Liver (tissue), 9 donors: ENCODE measurements around the gene ALG8. TPM values are rescaled to one million over a fixed set of nuclear protein-coding genes. Genes with fewer than 3 reads are reported as not detected.

Source experiments
- DNase-seq: peaks from one replicate; pipeline ENCODE4 v3.0.0-alpha.2; 2017; ENCODE audit warnings: low spot score
- H3K27ac ChIP-seq, 2 donors: one replicate each; pipeline ENCODE4 v1.7.0; 2013; ENCODE audit warnings: inconsistent platforms in 2 of 2, low read length in 2 of 2, control low read depth in 1 of 2, low read depth in 1 of 2, mild to moderate bottlenecking in 1 of 2
- H3K27me3 ChIP-seq, 4 donors: one replicate each; pipeline versions ENCODE4 v1.6.1 to v1.7.0; 2013; ENCODE audit warnings: low read length in 3 of 4, inconsistent platforms in 1 of 4, mild to moderate bottlenecking in 1 of 4, moderate library complexity in 1 of 4; ENCODE audit not compliant: control insufficient read depth in 4 of 4, insufficient read depth in 4 of 4
- H3K36me3 ChIP-seq, 4 donors: one replicate each; pipeline versions ENCODE4 v1.6.1 to v1.7.0; 2013; ENCODE audit warnings: low read length in 3 of 4, mild to moderate bottlenecking in 3 of 4, low read depth in 1 of 4, moderate library complexity in 1 of 4; ENCODE audit not compliant: control insufficient read depth in 4 of 4, insufficient read depth in 3 of 4
- H3K4me1 ChIP-seq, 4 donors: one replicate each; pipeline versions ENCODE4 v1.6.1 to v1.7.0; 2013; ENCODE audit warnings: low read length in 3 of 4, mild to moderate bottlenecking in 3 of 4, moderate library complexity in 1 of 4; ENCODE audit not compliant: control insufficient read depth in 4 of 4, insufficient read depth in 4 of 4
- H3K4me3 ChIP-seq, 3 donors: one replicate each; pipeline versions ENCODE4 v1.6.1 to v1.7.0; 2013; ENCODE audit warnings: low read length in 3 of 3, control low read depth in 1 of 3, low read depth in 1 of 3, mild to moderate bottlenecking in 1 of 3
- H3K9ac ChIP-seq, 2 donors: one replicate each; pipeline ENCODE4 v1.7.0; 2013; ENCODE audit warnings: low read length in 2 of 2, mild to moderate bottlenecking in 2 of 2, moderate library complexity in 2 of 2, control low read depth in 1 of 2, low read depth in 1 of 2
- H3K9me3 ChIP-seq, 4 donors: one replicate each; pipeline versions ENCODE4 v1.6.1 to v1.7.0; 2013; ENCODE audit warnings: low read length in 3 of 4; ENCODE audit not compliant: control insufficient read depth in 4 of 4
- EGR1 ChIP-seq, 2 donors: IDR thresholded peaks; 2 replicates each; pipeline ENCODE4 v1.6.1; 2016 to 2018; ENCODE audit warnings: antibody characterized with exemption in 2 of 2, low read depth in 2 of 2
- FOXA1 ChIP-seq: IDR thresholded peaks from 2 replicates; pipeline ENCODE4 v1.6.1; 2016; ENCODE audit warnings: antibody characterized with exemption
- FOXA2 ChIP-seq: IDR thresholded peaks from 2 replicates; pipeline ENCODE4 v1.6.1; 2016; ENCODE audit warnings: antibody characterized with exemption
- GABPA ChIP-seq, 2 donors: IDR thresholded peaks in 1 of 2; conservative IDR thresholded peaks in 1 of 2; 2 replicates each; pipeline ENCODE4 v1.6.1; 2016; ENCODE audit warnings: antibody characterized with exemption in 2 of 2, mild to moderate bottlenecking in 1 of 2, moderate library complexity in 1 of 2
- HNF4A ChIP-seq, 2 donors: conservative IDR thresholded peaks; 2 replicates each; pipeline ENCODE4 v1.6.1; 2016; ENCODE audit warnings: antibody characterized with exemption in 2 of 2, mild to moderate bottlenecking in 2 of 2
- HNF4G ChIP-seq: IDR thresholded peaks from 2 replicates; pipeline ENCODE4 v1.6.1; 2016; ENCODE audit warnings: antibody characterized with exemption
- JUND ChIP-seq, 2 donors: IDR thresholded peaks; 2 replicates each; pipeline ENCODE4 v1.6.1; 2016; ENCODE audit warnings: antibody characterized with exemption in 2 of 2
- MAX ChIP-seq: IDR thresholded peaks from 2 replicates; pipeline ENCODE4 v1.6.1; 2016; ENCODE audit warnings: antibody characterized with exemption
- NR2F2 ChIP-seq: IDR thresholded peaks from 2 replicates; pipeline ENCODE4 v1.6.1; 2016; ENCODE audit warnings: antibody characterized with exemption
- RAD21 ChIP-seq, 2 donors: IDR thresholded peaks; 2 replicates each; pipeline ENCODE4 v1.6.1; 2016; ENCODE audit warnings: antibody characterized with exemption in 2 of 2, mild to moderate bottlenecking in 2 of 2
- RXRA ChIP-seq, 2 donors: IDR thresholded peaks; 2 replicates each; pipeline ENCODE4 v1.6.1; 2017 to 2018; ENCODE audit warnings: antibody characterized with exemption in 2 of 2, mild to moderate bottlenecking in 1 of 2
- SP1 ChIP-seq: IDR thresholded peaks from 2 replicates; pipeline ENCODE4 v1.6.1; 2018; ENCODE audit warnings: antibody characterized with exemption, mild to moderate bottlenecking
- TAF1 ChIP-seq: conservative IDR thresholded peaks from 2 replicates; pipeline ENCODE4 v1.6.1; 2016; ENCODE audit warnings: antibody characterized with exemption, mild to moderate bottlenecking
- YY1 ChIP-seq: IDR thresholded peaks from 2 replicates; pipeline ENCODE4 v1.6.1; 2016; ENCODE audit warnings: antibody characterized with exemption, mild to moderate bottlenecking
- ZBTB33 ChIP-seq: IDR thresholded peaks from 2 replicates; pipeline ENCODE4 v1.6.1; 2016; ENCODE audit warnings: antibody characterized with exemption
- WGBS: extraction: QIAGEN DNeasy Blood & Tissue Kit; methylation state at CpG from one replicate; pipeline ENCODE4 v1.1.7; 2013; 5-methylcytosine and 5-hydroxymethylcytosine counted together
- polyA plus RNA-seq, 2 donors: library from polyadenylated mRNA; stranded (reverse) in 1 of 2; unstranded in 1 of 2; fragments of 200-250 nt in 1 of 2; fragments of >200 nt in 1 of 2; fragmentation: Nextera tagmentation in 1 of 2; extraction: Ambion mirVana in 1 of 2; gene quantifications; one replicate each; pipeline versions ENCODE4 v1.2.1 to v1.2.3, GENCODE V29; 2013 to 2015
- total RNA-seq, 2 donors: library from RNA; depleted of rRNA; stranded (reverse); fragments of >200 nt; gene quantifications; one replicate each; pipeline ENCODE4 v1.2.3, GENCODE V29; 2014
- TF ChIP-seq, protein P1 (sequence below): IDR thresholded peaks from 2 replicates; pipeline ENCODE4 v1.6.1; 2016; ENCODE audit warnings: antibody characterized with exemption, mild to moderate bottlenecking
- TF ChIP-seq, protein P2 (sequence below): IDR thresholded peaks from 2 replicates; pipeline ENCODE4 v1.6.1; 2016; ENCODE audit warnings: antibody characterized with exemption
- TF ChIP-seq, protein P3 (sequence below): fragments of 150-350 bp; IDR thresholded peaks from 2 replicates; pipeline ENCODE4 v1.5.1; 2017; ENCODE audit warnings: improper control_type of control experiment, low read depth, low read length; ENCODE audit not compliant: missing input control
- donor health status: healthy.
- donor health status: healthy.
- donor health status: healthy.
- donor health status: healthy.
- donor health status: healthy.

ALG8 gene
- total and polyA plus RNA-seq, 4 donors = 29.4 to 46.0 (median 38.0) TPM

DNA sequence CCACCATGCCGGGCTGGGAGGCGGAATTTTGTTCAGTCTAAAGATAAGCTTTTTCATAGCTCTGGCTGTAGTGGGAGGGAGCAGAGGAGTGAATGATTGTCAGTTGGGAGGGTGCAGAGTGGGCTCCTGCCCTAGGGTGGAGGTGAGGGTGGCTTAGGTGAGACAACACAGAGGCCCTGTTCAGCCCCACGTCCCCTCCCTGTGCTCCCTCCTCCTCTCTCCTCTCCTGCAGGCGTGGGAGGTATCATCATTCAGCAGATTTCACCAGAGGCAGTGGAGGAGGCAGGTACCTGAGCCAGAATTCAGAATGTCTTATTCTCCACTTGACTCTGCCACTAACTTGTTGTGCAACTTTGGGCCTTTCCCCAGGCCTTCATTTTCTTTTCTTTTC lies 77.5 kb downstream of the ALG8 start (continued):
- TF ChIP-seq, protein P1, sequence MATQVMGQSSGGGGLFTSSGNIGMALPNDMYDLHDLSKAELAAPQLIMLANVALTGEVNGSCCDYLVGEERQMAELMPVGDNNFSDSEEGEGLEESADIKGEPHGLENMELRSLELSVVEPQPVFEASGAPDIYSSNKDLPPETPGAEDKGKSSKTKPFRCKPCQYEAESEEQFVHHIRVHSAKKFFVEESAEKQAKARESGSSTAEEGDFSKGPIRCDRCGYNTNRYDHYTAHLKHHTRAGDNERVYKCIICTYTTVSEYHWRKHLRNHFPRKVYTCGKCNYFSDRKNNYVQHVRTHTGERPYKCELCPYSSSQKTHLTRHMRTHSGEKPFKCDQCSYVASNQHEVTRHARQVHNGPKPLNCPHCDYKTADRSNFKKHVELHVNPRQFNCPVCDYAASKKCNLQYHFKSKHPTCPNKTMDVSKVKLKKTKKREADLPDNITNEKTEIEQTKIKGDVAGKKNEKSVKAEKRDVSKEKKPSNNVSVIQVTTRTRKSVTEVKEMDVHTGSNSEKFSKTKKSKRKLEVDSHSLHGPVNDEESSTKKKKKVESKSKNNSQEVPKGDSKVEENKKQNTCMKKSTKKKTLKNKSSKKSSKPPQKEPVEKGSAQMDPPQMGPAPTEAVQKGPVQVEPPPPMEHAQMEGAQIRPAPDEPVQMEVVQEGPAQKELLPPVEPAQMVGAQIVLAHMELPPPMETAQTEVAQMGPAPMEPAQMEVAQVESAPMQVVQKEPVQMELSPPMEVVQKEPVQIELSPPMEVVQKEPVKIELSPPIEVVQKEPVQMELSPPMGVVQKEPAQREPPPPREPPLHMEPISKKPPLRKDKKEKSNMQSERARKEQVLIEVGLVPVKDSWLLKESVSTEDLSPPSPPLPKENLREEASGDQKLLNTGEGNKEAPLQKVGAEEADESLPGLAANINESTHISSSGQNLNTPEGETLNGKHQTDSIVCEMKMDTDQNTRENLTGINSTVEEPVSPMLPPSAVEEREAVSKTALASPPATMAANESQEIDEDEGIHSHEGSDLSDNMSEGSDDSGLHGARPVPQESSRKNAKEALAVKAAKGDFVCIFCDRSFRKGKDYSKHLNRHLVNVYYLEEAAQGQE = no peak

DNA sequence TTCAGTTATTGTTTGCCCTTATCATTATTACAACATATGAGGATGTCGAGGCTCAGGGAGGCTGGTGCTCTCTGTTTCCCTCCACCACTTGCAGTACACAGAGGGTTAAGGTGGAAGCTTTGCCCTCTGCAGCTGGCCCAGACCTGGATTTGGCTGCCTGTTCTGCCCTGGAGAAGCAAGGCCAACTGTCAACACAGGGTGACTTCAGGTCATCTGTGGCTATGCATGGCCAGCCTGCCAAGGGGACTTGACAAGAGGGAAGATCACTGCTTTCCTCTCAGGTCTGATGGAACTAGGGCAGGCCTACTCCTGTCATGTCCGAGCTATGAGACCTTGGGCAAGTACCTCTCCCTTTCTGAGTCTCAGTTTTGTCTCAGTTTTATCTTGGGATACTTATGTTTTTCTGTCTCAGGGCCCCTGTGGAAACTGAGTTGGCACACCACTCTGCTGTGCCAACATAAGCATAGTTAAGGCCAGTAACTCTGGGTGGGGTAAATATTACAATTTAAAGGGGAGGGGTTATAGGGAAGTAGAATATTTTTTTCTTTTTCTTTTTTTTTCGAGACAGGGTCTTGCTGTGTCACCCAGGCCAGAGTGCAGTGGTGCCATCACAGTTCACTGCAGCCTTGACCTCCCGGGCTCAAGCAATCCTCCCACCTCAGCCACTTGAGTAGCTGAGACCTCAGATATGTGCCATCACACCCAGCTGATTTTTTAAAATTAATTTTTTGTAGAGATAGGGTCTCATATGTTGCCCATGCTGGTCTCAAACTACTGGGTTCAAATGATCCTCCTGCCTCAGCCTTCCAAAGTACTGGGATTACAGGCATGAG lies 78.1 kb downstream of the ALG8 start:
- H3K27me3 ChIP-seq = no peaks in the 10 kb centered on the region
- no peak overlapping the region for H3K4me3 ChIP-seq
- H3K9ac ChIP-seq = peak overlapping the region; percentile 3 to 34
- 28% methylated on average over 4 of the region's 4 CpGs for WGBS
- TF ChIP-seq TAF1 (no peak), RXRA (IDR thresholded peaks at IDR 0.05) (peak; percentile 95 to 98), ZBTB33 (peak; percentile 52), HNF4G (peak; percentile 64), FOXA2 (peak; percentile 84), RAD21 (IDR thresholded peaks at IDR 0.05) (peak; percentile 5 to 52), EGR1 (IDR thresholded peaks at IDR 0.05; ENCODE audit: low read depth in 2 of 2) (peak in 1 of 2 donors; percentile 23), GABPA (IDR thresholded peaks at IDR 0.05 in 1 of 2, conservative IDR thresholded peaks at IDR 0.05 in 1 of 2) (no peak), FOXA1 (peak; percentile 89), MAX (no peak), JUND (IDR thresholded peaks at IDR 0.05) (no peak), SP1 (peak; percentile 89), YY1 (peak; percentile 45), NR2F2 (peak; percentile 22), HNF4A (conservative IDR thresholded peaks at IDR 0.05) (peak; percentile 73 to 74)
- TF ChIP-seq, protein P2, sequence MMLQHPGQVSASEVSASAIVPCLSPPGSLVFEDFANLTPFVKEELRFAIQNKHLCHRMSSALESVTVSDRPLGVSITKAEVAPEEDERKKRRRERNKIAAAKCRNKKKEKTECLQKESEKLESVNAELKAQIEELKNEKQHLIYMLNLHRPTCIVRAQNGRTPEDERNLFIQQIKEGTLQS = peak; percentile 48
- TF ChIP-seq, protein P3, sequence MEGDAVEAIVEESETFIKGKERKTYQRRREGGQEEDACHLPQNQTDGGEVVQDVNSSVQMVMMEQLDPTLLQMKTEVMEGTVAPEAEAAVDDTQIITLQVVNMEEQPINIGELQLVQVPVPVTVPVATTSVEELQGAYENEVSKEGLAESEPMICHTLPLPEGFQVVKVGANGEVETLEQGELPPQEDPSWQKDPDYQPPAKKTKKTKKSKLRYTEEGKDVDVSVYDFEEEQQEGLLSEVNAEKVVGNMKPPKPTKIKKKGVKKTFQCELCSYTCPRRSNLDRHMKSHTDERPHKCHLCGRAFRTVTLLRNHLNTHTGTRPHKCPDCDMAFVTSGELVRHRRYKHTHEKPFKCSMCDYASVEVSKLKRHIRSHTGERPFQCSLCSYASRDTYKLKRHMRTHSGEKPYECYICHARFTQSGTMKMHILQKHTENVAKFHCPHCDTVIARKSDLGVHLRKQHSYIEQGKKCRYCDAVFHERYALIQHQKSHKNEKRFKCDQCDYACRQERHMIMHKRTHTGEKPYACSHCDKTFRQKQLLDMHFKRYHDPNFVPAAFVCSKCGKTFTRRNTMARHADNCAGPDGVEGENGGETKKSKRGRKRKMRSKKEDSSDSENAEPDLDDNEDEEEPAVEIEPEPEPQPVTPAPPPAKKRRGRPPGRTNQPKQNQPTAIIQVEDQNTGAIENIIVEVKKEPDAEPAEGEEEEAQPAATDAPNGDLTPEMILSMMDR = no peak
- TF ChIP-seq, protein P1 = no peak
- no peaks in the 10 kb centered on the region for H3K9me3 ChIP-seq
- no peaks in the 10 kb centered on the region for H3K36me3 ChIP-seq
- peak overlapping the region; percentile 87 to 95 for H3K27ac ChIP-seq
- peaks cover 11 to 53% (median 33%) of the 10 kb centered on the region in 4 donors for H3K4me1 ChIP-seq
- peak; percentile 49 for DNase-seq
